HG02852 (cell line): Measurements from ENCODE around the gene CACNA1H.

Experiments
- ATAC-seq: cut with Tn5 transposase; IDR thresholded peaks from one replicate; pipeline ENCODE4 v1.9.1; 2021; ENCODE audit warnings: mild to moderate bottlenecking, moderate library complexity; ENCODE audit not compliant: unreplicated experiment

CACNA1H gene

DNA sequence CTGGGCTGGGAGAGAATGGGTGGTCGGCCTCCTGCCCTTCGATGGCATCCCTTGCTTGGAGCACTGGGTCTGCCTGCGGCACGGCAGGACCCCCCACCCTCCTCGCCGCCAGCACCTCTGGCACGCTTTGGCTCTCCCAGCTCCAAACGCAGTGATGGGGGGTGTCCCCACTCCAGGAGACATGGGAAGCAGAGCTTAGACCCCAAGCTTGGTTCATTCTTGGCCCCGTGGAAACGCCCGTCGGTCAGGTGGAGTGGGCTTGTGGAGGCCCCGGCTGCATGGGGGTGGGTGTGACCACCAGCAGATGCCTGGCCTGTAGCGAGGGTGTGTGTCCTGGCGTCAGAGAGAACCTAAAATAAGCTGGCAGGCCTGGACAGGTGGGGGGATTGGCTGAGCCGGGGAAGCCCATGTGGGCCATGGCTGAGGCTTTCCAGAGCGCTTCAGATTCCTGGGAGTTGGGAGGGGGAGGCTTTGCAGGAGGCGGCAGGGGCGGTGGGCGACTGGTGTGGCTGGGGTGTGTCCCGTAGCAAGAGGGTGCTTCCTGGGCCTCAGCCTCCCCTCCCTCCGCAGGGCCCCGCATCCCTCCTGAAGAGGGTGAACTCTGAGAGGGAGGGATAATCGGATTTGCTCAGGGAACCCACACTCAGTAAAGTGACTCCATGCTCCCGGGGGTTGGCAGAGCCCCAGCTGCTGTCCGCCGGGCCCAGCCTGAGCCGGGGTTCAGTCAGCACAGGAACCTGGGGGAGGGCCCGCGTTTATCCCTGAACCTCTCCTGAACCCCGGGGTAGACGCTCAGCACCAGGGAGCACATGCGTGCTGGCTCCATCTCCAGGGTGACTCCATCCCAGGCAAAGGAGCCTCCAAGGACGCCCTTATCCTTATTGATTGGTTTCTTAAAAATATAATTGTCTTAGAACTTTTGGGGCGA lies 3.4 kb downstream of the CACNA1H start:
- ATAC-seq, result no peak

DNA sequence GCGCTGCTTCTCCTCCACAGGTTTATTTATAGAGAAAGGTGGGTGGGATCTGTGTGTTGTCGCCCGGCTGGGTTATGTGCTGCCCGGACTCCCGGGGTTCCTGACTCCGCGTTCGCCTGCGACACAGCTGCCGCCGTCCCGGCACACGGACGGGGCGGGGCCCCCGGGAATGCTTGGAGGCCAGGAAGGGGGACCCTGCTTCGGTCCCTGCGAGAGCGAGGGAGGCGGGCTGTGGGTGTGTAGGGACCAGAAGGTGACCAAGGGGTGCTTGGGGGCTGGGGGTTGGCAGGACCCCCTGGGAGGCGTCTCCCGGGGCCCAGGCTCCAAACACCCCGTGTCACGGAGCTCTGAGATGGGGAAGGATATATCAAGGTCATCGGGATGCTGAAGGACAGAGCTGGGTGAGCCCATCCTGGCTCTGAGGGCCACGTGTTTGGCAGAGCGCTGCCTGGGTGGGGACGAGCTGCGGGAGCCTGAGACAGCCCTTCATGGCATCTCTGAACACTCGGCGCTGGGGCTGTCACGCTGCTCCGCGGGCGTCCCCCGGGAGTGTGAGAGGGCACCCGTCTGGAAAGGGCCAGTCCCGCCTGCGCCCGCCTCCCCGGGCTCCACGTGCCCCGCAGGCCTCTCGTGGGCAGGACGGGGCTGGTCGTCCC lies 4.2 kb downstream of the CACNA1H start:
- no peak for ATAC-seq

DNA sequence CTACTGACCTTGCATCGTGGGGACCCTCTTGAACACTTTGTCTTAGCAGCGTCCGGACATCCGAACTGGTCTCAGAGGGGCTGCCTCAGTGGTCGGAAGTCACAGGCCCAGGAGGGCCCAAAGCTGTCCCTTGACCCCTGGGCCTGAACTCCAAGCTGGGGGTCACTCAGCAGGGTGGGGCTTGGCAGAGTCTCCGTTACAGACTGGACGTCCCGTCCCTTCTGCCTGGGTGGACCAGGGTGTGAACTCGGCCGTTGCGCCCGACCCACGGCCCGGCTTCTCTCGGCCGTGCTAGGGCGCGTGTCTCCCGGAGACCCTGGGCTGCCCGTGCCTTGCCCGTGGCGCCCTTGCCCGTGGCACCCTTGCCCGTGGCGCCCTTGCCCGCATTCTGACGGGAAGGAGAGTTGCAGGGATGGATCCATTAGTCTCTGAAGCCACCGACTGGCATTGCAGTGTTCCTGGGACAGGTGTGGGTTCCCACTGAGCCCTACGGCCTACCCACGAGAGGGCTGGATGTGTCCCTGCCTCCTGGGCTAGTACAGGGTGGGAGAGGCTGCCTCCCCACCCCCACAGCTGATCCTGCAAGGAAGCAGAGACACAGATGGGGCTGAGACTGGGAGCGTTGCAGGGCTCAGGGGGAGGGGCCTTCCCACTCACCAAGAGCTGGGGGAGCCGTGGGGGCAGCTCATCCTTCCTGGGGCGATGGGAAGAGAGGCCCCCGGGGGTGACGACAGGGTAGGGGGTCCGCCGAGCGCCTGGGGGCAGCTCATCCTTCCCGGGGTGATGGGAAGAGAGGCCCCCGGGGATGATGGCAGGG lies 4.9 kb downstream of the CACNA1H start:
- ATAC-seq, result no peak

DNA sequence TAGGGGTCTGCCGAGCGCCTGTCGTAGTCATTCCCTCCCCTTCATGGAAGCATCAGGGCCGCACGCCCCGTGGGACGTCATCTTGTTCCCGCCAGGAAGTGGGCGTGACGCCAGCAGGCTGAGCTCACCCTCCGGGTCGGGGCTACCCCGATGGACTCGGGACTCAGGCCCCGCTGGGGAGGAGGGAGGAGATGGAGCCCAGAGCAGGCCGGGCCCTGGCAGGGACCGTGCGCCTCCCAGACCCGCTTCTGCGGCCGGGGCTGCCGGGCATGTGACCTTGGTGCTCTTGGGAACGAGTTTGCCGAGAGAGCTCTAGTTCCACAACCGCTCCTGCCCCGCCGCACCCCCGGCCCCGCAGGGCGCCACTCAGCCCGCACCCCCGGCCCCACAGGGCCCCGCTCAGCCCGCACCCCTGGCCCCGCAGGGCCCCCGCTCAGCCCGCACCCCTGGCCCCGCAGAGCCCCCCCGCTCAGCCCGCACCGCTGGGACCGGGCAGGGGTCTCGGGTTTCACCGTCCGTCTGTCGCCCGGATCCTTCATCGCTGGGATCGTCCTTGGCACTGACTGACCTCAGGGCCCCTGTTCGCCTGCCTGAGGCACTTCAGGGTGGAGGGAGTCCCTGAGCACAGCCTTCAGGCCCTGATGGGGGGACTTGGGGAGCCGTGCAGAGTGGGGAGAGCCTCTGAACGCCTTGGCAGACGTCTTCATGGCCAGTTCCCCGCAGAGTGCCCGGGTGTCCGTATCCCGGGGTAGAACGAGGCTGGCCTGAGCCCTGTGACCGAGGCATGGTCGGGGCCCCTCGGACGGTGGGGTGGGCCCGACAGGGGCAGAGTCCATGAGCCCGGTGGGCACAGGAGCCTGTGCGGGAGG lies 5.8 kb downstream of the CACNA1H start:
- ATAC-seq, result no peak

DNA sequence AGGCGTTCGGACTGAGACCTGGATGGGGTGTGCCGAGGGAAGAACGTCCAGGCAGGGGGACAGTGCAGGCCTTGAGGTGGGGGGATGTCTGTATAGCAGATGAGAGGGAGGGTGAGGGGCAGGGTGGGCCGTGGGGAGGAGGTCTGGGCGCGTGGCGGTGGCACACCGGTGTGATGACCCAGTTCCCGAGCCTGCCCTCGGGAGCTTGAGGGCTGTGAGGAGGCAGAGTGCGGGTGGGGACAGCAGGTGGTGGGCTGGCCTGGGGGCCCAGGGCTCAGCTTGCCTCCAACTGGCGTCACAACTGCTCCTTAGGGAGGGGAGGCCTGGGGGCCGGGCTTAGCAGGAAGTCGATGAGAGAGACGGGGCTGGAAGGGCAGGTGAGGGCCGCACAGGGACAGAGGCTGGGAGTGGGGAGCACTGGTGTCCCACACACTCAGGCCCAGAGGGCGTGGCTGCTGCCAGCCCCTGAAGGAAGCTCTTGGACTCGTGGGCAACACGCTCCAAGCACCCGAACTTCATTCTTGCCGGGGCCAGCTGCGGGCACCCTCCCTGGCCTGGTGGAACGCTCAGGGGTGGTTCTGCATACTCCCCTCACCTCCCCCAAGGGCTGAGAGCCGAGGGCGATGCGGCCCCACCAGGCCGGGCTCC lies 6.5 kb downstream of the CACNA1H start:
- ATAC-seq, result no peak

DNA sequence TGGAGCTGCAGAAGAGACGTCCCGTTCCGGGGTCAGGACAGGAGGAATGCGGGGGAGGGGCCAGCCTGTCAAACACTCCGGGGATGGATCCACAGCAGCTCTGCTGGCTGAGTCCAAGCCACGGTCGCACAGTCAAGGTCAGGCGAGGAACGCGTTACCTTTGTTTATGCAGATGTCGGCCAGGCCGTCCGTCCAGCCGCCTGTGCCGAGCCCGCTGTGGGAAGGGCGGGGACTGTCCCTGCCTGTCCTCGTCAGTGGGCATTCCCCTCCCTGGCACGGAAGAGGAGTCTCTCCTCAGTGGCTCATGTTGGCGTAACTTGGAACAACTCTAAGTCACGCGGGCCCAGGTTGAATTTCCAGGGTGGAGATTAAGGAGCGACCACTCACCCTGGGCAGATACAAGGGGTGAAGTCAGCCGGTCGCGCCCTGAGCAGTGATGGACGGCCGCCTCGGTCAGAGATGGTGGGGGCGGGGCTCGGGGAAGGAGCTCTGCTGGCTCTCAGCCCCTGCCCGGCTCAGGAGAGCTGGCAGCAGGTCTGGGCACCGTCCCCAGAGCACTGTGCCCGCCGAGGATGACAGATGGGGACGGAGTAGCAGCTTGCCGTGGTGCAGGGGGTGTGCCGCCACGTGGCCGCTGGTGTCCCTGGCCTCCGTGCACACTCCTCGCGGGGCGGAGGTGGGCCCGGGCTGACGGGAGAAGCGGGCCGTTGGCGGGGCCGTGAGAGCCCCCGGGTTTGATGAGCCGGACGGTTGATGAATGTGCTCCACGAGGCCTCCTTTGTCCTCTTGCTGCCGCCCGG lies 7.3 kb downstream of the CACNA1H start:
- ATAC-seq, result no peak

DNA sequence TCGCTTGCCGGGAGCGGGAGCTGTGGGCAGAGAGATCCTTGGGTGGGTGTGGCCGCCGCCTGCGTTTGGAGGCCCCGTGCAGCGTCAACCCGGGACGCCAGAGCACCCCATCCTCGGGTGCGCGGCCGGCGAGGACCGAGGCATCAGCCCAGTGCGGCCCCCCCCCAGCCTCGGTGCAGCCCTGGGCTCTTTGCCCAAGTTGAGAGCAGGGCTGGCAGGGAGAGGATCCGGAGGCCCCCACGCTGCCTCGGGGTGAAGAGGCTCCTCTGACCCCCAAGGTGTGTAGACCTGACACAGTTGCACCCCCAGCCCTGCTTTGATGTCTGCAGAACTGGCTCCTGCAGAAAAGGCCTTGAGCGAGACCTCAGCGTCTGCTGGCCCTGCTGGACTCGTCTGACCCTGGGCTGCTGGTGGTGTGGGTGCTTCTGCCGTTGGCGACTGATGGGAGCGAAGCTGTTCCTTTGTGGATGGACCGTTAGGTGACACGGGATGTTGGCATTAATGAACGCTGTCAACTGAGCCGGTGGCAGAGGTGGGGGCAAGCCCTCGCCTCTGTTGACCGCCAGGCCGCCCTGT lies 8.0 kb downstream of the CACNA1H start:
- ATAC-seq, result no peak

DNA sequence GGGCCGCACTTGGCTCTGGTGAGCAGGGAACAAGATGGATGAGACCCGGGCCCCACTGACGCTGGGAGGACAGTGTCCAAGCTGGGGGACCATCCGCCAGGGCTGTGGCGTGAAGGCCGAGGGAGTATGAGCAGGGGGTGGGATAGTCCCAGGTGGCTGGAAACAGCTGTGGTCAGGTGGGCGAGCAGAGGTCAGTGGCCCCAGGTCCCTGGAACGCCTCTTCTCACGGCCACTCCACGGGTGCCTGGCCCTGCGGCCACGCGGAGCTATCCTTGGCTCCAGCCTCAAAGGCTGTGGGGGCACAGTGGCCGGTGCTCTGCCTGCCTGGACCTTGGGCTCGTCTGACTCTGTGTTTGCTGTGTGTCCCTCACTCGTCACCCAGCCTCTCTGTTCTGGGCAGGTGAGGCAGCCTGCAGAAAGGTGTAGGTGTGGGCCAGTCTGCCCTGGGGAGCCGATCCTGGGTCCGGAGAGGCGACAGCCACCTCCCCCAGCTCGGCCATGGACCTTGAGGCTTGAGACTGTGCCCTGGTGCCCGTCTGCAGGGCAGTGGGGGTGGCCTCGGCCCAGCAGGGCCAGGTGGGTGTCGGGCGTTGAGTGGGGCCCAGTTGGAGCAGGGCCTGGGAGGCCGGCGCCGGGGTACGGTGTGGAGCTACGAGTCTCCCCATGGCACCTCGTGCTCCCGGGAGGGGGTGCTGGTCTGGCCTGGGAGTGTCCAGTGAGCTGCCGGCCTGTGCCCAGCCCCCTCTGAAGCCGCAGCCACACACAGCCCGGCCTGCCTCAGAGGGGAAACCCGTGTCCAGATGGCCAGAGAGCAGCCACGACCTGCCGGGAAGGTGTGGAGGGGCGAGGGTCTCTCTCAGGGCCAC lies 10.0 kb downstream of the CACNA1H start:
- ATAC-seq, result no peak

DNA sequence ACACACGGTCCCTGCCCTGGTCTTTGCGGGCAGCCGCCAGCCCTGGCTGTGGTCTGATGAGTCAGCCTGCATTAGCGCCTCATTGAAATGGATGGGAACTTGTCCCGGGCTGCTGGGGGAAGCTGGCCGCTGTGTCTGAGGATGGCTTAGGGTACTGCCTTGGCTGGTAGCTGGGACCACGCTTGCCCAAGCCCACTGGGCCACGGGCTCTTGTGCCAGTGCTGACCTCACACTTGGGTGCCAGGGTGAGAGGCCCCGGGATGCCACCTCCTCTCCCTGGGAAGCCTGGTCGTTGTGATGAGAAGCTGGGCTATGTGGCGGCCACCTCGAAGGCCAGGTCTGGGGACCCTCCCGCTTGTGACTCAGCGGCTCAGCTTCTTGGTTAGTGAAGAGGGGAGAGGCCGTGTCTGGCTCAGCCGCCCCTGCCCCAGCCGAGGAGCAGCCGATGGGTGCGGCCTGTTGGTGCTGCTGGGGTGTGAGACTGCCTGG lies 10.7 kb downstream of the CACNA1H start:
- ATAC-seq, result no peak

DNA sequence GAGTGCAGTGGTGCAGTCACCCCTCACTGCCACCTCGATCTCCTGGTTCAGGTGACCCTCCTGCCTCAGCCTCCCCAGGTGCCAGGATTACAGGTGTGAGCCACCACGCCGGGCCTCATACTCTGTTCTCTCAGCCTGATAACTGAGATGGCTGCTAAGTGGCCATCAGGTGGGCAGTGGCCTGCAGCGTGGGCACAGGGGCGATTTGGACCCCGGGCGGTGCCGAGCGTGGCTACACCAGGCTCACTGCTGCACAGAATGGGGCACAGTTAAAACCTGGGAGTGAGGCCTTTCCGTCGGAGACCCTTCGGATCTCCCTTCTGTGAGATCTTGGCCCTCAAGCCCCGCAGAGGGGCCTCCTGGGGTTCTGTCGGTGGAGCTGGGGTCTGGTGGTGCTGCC lies 11.5 kb downstream of the CACNA1H start:
- ATAC-seq, result no peak

DNA sequence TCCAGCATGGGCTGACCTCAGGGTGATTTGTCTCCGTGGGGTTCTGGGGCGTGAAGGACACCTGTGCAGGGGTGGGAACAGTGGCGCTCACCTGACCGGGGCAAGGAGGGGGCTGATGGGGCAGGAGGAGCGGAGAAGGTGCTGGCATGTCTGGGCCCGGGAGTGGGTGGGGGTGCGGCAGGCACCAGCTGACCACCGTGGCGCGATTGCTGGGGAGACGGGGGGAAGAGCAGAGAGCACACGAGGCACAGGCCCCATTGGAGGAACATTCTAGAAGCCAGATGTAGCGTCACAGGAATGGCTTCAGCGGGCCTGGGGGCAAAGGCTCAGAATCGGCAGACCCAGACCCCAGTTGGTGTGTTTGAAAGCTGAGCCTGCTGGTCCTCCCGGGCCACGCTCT lies 12.1 kb downstream of the CACNA1H start:
- ATAC-seq, result no peak

DNA sequence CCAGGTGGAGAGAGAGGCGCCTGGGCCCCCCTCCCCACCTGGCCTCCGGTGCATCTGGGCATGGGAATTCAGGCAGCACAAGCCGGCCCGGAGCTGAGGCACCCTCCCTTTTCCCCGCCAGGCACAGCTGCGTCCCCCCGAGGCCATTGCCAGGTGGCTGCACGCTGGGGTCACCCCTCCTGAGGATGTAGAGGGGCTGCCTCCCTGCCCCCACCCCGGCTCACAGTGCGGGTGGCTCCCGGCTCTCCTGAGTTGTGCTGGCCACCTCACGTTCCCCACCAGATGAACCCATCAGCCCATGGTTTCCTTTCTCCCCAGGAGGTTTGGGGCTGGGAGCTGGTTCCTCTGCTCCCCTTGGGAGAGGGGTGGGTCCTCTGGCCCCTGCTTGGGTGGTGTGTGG lies 12.6 kb downstream of the CACNA1H start:
- no peak for ATAC-seq

DNA sequence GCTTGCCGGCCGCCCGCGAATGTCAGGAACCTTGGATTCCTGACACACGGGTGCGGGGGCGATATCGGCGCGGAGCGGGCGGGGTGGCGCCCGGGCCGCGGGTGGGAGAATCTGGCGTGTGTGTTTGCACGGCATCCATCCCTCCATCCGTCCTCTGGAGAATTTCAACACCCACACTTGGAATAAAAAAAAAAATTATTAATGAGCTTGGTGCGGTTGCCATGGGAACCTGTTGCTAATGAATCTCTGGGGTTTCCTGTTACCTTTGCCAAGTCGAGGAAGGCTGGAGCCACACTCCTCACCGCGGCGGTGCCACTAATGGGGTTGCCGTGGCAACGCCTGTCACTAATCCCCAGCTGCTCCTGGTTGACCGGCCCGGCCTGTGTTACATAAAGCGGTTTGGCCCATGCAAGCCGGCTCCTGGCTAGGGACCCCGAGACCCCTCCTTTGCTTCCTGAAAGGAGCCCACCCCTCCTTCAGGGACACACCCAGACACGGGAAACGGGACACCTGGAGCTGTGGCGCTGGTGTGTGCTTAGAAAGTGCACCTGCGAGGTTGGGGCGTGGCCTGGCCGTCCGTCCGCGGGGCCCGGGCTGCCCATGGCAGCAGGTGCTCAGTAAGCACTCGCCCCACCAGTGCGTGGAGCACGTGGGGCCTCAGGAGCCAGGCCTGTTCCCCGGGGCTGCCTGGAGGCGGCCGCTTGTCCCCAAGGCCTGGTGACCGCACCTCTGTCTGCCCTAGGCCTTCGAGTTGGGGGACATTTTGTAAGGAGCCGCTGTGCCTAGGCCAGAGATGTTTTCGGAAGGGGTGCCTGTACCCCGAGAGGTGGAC lies 14.6 kb downstream of the CACNA1H start:
- ATAC-seq, result no peak

DNA sequence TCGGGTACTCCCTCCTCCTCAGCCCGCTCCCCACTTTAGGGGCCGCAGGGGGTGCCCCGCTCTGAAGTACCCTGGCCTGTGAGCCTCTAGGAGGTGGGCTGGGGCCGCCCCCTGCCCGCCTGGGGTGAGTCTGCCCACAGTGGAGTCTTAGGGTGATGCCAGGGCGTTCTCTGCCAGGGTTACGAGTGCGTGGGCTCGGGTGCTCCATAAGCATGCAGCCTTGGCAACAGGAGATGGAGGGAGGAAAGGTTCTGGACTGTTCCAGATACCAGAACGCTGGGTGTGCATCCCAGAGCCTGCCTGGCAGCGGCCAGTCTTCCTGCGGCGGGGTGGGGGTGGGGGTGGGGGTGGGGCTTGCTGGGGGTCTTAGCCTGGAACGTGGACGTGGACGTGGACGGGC lies 15.9 kb downstream of the CACNA1H start:
- ATAC-seq, result no peak

DNA sequence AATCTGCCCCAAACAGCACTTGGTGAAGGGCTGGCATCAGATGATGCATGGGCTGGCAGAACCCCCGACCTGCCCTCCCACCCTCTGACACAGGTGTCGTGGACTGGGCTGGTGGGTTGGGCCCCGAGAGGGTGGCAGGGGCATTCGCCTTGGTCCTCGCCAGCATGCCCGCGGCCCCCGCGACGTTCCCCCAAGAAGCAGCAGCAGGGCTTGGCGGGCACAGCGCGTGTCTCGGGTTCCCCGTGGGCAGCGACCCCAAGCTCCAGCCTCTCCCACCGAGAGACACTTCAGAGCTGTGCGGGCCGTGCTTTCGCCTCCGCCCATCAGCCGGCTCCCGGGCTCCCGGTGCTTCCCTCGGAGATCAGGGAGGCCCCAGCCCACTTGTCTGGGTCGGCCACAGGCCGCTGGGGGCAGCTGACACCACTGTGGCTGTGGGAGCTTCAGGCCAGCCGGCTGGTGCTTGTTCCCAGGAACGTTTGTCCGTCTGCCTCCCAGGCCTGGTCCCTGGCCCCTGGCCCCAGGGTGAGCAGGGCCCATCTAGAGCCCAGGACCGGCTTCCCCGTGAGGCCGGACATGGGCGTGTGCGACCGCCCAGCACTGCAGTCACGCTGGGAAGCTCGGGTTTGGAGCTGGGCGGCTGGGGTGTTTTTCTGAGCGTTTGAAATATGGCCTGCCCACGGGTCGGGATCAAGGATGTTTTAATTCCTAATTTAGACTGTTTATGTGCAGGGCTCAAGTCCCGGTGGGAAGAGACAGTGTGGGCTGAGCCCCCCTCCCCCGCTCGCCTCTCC lies 16.6 kb downstream of the CACNA1H start:
- no peak for ATAC-seq

DNA sequence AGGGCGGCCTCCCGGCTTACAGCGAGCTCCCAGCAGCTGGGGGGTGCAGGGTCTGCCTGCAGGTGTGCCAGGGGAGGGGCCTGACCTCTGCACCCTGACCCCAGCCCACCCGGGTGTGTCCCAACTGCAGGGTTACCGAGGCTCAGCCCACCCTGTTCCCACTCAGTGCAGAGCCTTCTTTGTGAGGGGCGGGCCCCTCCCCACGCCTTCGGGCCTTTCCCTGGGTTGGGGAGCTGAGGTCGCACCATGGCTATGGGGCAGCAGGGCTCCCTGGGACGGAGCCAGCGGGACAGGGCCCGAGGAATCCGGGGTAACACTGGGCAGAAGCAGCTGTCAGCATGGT lies 17.1 kb downstream of the CACNA1H start:
- ATAC-seq, result no peak
